ENCODE measurements around the gene BCOR.

Gene BCOR

GRCh38 chrX:40003428-40004245, 94.1 kb downstream of the BCOR start:
- DNase-seq (ENCODE audit: low read depth) = no peak

GRCh38 chrX:40003071-40003427, 94.7 kb downstream of the BCOR start:
- DNase-seq (ENCODE audit: low read depth) = no peak
